Measurements from ENCODE around the gene ZDHHC14. TPM values are rescaled to one million over a fixed set of nuclear protein-coding genes. Genes with fewer than 3 reads are reported as not detected.

Gene ZDHHC14
- total and polyA plus RNA-seq, 2 experiments from 2014 or later = 3.0 to 7.4 TPM

- DNase-seq (ENCODE audit: low spot score) (no peak), ATAC-seq (no peak)
- peaks cover 8% of the 10 kb centered on the region for H3K27me3 Mint-ChIP-seq (ENCODE audit: insufficient read depth, low read depth, poor library complexity)
- H3F3A ChIP-seq (replicated peaks; ENCODE audit: low read depth) = no peaks in the 10 kb centered on the region
- H3K9me3 Mint-ChIP-seq = no peaks in the 10 kb centered on the region
- H3K4me1 Mint-ChIP-seq = peaks cover 24% of the 10 kb centered on the region
- TF ChIP-seq EZH2 (IDR thresholded peaks at IDR 0.05; ENCODE audit: low read depth, unreplicated experiment) (no peak), STAT1 (IDR thresholded peaks at IDR 0.05; ENCODE audit: unreplicated experiment) (no peak), ZNF331 (CRISPR knock-in tag; IDR thresholded peaks at IDR 0.05; ENCODE audit: low read depth) (no peak), CTCF (conservative IDR thresholded peaks at IDR 0.05; ENCODE audit: low read depth in 2 of 2) (no peak), CREB1 (CRISPR knock-in tag; IDR thresholded peaks at IDR 0.05; ENCODE audit: low read depth) (no peak), REST (IDR thresholded peaks at IDR 0.05; ENCODE audit: unreplicated experiment) (no peak), ZNF114 (CRISPR knock-in tag; IDR thresholded peaks at IDR 0.05) (no peak), JUNB (IDR thresholded peaks at IDR 0.05; ENCODE audit: unreplicated experiment) (no peak), EZH2phosphoT487 (IDR thresholded peaks at IDR 0.05; ENCODE audit: unreplicated experiment) (no peak), NANOG (IDR thresholded peaks at IDR 0.05; ENCODE audit: borderline replicate concordance) (no peak), POLR2AphosphoS5 (IDR thresholded peaks at IDR 0.05; ENCODE audit: low read depth) (no peak)
- TF ChIP-seq, protein P1, sequence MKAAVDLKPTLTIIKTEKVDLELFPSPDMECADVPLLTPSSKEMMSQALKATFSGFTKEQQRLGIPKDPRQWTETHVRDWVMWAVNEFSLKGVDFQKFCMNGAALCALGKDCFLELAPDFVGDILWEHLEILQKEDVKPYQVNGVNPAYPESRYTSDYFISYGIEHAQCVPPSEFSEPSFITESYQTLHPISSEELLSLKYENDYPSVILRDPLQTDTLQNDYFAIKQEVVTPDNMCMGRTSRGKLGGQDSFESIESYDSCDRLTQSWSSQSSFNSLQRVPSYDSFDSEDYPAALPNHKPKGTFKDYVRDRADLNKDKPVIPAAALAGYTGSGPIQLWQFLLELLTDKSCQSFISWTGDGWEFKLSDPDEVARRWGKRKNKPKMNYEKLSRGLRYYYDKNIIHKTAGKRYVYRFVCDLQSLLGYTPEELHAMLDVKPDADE (IDR thresholded peaks at IDR 0.05) = no peak
- TF ChIP-seq, protein P2, sequence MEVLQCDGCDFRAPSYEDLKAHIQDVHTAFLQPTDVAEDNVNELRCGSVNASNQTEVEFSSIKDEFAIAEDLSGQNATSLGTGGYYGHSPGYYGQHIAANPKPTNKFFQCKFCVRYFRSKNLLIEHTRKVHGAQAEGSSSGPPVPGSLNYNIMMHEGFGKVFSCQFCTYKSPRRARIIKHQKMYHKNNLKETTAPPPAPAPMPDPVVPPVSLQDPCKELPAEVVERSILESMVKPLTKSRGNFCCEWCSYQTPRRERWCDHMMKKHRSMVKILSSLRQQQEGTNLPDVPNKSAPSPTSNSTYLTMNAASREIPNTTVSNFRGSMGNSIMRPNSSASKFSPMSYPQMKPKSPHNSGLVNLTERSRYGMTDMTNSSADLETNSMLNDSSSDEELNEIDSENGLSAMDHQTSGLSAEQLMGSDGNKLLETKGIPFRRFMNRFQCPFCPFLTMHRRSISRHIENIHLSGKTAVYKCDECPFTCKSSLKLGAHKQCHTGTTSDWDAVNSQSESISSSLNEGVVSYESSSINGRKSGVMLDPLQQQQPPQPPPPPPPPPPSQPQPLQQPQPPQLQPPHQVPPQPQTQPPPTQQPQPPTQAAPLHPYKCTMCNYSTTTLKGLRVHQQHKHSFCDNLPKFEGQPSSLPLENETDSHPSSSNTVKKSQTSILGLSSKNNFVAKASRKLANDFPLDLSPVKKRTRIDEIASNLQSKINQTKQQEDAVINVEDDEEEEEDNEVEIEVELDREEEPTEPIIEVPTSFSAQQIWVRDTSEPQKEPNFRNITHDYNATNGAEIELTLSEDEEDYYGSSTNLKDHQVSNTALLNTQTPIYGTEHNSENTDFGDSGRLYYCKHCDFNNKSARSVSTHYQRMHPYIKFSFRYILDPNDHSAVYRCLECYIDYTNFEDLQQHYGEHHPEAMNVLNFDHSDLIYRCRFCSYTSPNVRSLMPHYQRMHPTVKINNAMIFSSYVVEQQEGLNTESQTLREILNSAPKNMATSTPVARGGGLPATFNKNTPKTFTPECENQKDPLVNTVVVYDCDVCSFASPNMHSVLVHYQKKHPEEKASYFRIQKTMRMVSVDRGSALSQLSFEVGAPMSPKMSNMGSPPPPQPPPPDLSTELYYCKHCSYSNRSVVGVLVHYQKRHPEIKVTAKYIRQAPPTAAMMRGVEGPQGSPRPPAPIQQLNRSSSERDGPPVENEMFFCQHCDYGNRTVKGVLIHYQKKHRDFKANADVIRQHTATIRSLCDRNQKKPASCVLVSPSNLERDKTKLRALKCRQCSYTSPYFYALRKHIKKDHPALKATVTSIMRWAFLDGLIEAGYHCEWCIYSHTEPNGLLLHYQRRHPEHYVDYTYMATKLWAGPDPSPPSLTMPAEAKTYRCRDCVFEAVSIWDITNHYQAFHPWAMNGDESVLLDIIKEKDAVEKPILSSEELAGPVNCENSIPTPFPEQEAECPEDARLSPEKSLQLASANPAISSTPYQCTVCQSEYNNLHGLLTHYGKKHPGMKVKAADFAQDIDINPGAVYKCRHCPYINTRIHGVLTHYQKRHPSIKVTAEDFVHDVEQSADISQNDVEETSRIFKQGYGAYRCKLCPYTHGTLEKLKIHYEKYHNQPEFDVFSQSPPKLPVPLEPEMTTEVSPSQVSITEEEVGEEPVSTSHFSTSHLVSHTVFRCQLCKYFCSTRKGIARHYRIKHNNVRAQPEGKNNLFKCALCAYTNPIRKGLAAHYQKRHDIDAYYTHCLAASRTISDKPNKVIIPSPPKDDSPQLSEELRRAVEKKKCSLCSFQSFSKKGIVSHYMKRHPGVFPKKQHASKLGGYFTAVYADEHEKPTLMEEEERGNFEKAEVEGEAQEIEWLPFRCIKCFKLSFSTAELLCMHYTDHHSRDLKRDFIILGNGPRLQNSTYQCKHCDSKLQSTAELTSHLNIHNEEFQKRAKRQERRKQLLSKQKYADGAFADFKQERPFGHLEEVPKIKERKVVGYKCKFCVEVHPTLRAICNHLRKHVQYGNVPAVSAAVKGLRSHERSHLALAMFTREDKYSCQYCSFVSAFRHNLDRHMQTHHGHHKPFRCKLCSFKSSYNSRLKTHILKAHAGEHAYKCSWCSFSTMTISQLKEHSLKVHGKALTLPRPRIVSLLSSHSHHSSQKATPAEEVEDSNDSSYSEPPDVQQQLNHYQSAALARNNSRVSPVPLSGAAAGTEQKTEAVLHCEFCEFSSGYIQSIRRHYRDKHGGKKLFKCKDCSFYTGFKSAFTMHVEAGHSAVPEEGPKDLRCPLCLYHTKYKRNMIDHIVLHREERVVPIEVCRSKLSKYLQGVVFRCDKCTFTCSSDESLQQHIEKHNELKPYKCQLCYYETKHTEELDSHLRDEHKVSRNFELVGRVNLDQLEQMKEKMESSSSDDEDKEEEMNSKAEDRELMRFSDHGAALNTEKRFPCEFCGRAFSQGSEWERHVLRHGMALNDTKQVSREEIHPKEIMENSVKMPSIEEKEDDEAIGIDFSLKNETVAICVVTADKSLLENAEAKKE (CRISPR knock-in tag; IDR thresholded peaks at IDR 0.05) = no peak
- H3K4me3 ChIP-seq = no peak overlapping the region
- H3K4me3 Mint-ChIP-seq = no peak overlapping the region
- no peak overlapping the region for H3K4me2 ChIP-seq
- no peaks in the 10 kb centered on the region for H3K9me2 ChIP-seq (ENCODE audit: insufficient read depth)
- H3K36me3 ChIP-seq (ENCODE audit: insufficient read depth) = no peaks in the 10 kb centered on the region
- H3K4me1 ChIP-seq (ENCODE audit: insufficient read depth) = peaks cover 27% of the 10 kb centered on the region
- H2AFZ ChIP-seq = no peak overlapping the region
- H4K20me1 ChIP-seq (replicated peaks; ENCODE audit: insufficient read depth) = no peaks in the 10 kb centered on the region
- no peaks in the 10 kb centered on the region for H3K27me3 ChIP-seq (ENCODE audit: insufficient read depth)
- H3K36me3 Mint-ChIP-seq (ENCODE audit: low read depth) = no peaks in the 10 kb centered on the region
- H3K27ac ChIP-seq (ENCODE audit: low read depth) = no peak overlapping the region
- H3K79me2 ChIP-seq (replicated peaks; ENCODE audit: insufficient read depth) = no peaks in the 10 kb centered on the region
- no peak overlapping the region for H3K27ac Mint-ChIP-seq
These were observed 135.5 kb downstream of the ZDHHC14 start for GRCh38 chr6:157516319-157517026.
